Karpas-422 (cell line): Measurements from ENCODE around the gene NPIPA5. TPM values are rescaled to one million over a fixed set of nuclear protein-coding genes. Genes with fewer than 3 reads are reported as not detected.
"Not testable (repeated sequence)": the region's sequence is repeated elsewhere in the genome, so short reads cannot be mapped to it uniquely, and the experiment has no call there.

Experiments
- DNase-seq: peaks from one replicate; pipeline ENCODE4 v3.0.0-alpha.2; 2015
- H2AFZ ChIP-seq: fragments of 200-600 bp; sonication (generic); 2 replicates; pipeline ENCODE4 v1.6.1; 2014; ENCODE audit warnings: antibody characterized with exemption, low read length, mixed read lengths
- H3K27ac ChIP-seq: fragments of 200-600 bp; sonication (generic); 2 replicates; pipeline ENCODE4 v1.5.1; 2014; ENCODE audit warnings: mild to moderate bottlenecking, low read length, moderate library complexity
- H3K27me3 ChIP-seq: fragments of 200-600 bp; sonication (generic); 2 replicates; pipeline ENCODE4 v1.6.1; 2014; ENCODE audit warnings: low read length, mixed read lengths
- H3K36me3 ChIP-seq: fragments of 200-600 bp; sonication (generic); 2 replicates; pipeline ENCODE4 v1.6.1; 2014; ENCODE audit warnings: low read length, mixed read lengths; ENCODE audit not compliant: insufficient read depth
- H3K4me1 ChIP-seq: fragments of 200-600 bp; sonication (generic); 2 replicates; pipeline ENCODE4 v1.6.1; 2014; ENCODE audit warnings: mild to moderate bottlenecking, low read length, mixed read lengths
- H3K4me2 ChIP-seq: fragments of 200-600 bp; sonication (generic); 2 replicates; pipeline ENCODE4 v1.6.1; 2014; ENCODE audit warnings: low read length, low read depth, mild to moderate bottlenecking; ENCODE audit not compliant: poor library complexity, severe bottlenecking
- H3K4me3 ChIP-seq: fragments of 200-600 bp; sonication (generic); 2 replicates; pipeline ENCODE4 v1.5.1; 2014; ENCODE audit warnings: mild to moderate bottlenecking, antibody characterized with exemption, low read length, mixed read lengths
- H3K79me2 ChIP-seq: fragments of 200-600 bp; sonication (generic); 2 replicates; pipeline ENCODE4 v1.6.1; 2014; ENCODE audit warnings: mild to moderate bottlenecking, low read length, mixed read lengths
- H3K9ac ChIP-seq: fragments of 200-600 bp; sonication (generic); 2 replicates; pipeline ENCODE4 v1.6.0; 2014; ENCODE audit warnings: low read length
- H3K9me2 ChIP-seq: fragments of 200-600 bp; sonication (generic), shearing (Covaris generic); replicated peaks from 2 replicates; pipeline ENCODE4 v1.6.0; 2014; ENCODE audit warnings: mild to moderate bottlenecking, low read length, moderate library complexity; ENCODE audit not compliant: insufficient read depth
- H3K9me3 ChIP-seq: fragments of 300-700, 200-600 bp; sonication (generic); 2 replicates; pipeline ENCODE4 v1.6.1; 2014; ENCODE audit warnings: low read length, mixed read lengths
- H4K20me1 ChIP-seq: fragments of 200-600 bp; sonication (generic); 2 replicates; pipeline ENCODE4 v1.6.1; 2014; ENCODE audit warnings: mild to moderate bottlenecking, antibody characterized with exemption, low read length, low read depth; ENCODE audit not compliant: insufficient read depth
- total RNA-seq: library from RNA; depleted of rRNA; stranded (reverse); fragments of >200 nt; shearing (Covaris generic); gene quantifications from 2 replicates; pipeline ENCODE4 v1.2.3, GENCODE V29; 2014; ENCODE audit warnings: low replicate concordance; rRNA removed

NPIPA5 gene
- 4.1 and 6.4 TPM in 2 replicates for total RNA-seq

- not testable (repeated sequence) for H3K27ac ChIP-seq, H4K20me1 ChIP-seq, DNase-seq, H3K36me3 ChIP-seq, H3K9ac ChIP-seq, H3K27me3 ChIP-seq, H3K79me2 ChIP-seq, H3K4me1 ChIP-seq, H3K9me2 ChIP-seq, H3K4me3 ChIP-seq, H3K9me3 ChIP-seq, H3K4me2 ChIP-seq, H2AFZ ChIP-seq
These were observed at the start of gene NPIPA5 for GRCh38 chr16:15378194-15378593. NPIPA5 (minus strand) TSS chr16:15378294; CDS start chr16:15378294, 0 bp downstream.

GRCh38 chr16:15427648-15428239 is 49.6 kb upstream of the NPIPA5 start:
- peak; percentile 69 for DNase-seq
- H3K4me2 ChIP-seq = no peak overlapping the region
- H3K9ac ChIP-seq = no peak overlapping the region
- H3K79me2 ChIP-seq = no peaks in the 10 kb centered on the region
- H3K9me3 ChIP-seq = no peaks in the 10 kb centered on the region
- H3K36me3 ChIP-seq = no peaks in the 10 kb centered on the region
- no peaks in the 10 kb centered on the region for H3K9me2 ChIP-seq
- H3K4me1 ChIP-seq = no peaks in the 10 kb centered on the region
- no peaks in the 10 kb centered on the region for H3K27me3 ChIP-seq
- no peaks in the 10 kb centered on the region for H4K20me1 ChIP-seq
- no peak overlapping the region for H3K4me3 ChIP-seq
- H2AFZ ChIP-seq = no peak overlapping the region
- H3K27ac ChIP-seq = no peak overlapping the region

- H3K79me2 ChIP-seq = no peaks in the 10 kb centered on the region
- H3K27me3 ChIP-seq = no peaks in the 10 kb centered on the region
- no peaks in the 10 kb centered on the region for H3K36me3 ChIP-seq
- H3K4me3 ChIP-seq = no peak overlapping the region
- DNase-seq = no peak
- no peak overlapping the region for H3K9ac ChIP-seq
- H2AFZ ChIP-seq = no peak overlapping the region
- H3K27ac ChIP-seq = no peak overlapping the region
- H3K9me3 ChIP-seq = no peaks in the 10 kb centered on the region
- H4K20me1 ChIP-seq = no peaks in the 10 kb centered on the region
- no peaks in the 10 kb centered on the region for H3K4me1 ChIP-seq
- no peak overlapping the region for H3K4me2 ChIP-seq
- no peaks in the 10 kb centered on the region for H3K9me2 ChIP-seq
These were observed 48.7 kb upstream of the NPIPA5 start for GRCh38 chr16:15426796-15427195.

- no peak overlapping the region for H3K9ac ChIP-seq
- H3K27ac ChIP-seq = no peak overlapping the region
- H3K9me2 ChIP-seq = no peaks in the 10 kb centered on the region
- no peak overlapping the region for H3K4me2 ChIP-seq
- no peak overlapping the region for H2AFZ ChIP-seq
- no peaks in the 10 kb centered on the region for H3K79me2 ChIP-seq
- H3K27me3 ChIP-seq = no peaks in the 10 kb centered on the region
- no peaks in the 10 kb centered on the region for H4K20me1 ChIP-seq
- no peaks in the 10 kb centered on the region for H3K36me3 ChIP-seq
- DNase-seq = no peak
- H3K4me3 ChIP-seq = no peak overlapping the region
- no peaks in the 10 kb centered on the region for H3K4me1 ChIP-seq
- no peaks in the 10 kb centered on the region for H3K9me3 ChIP-seq
These were observed 47.8 kb upstream of the NPIPA5 start for GRCh38 chr16:15425861-15426260.

GRCh38 chr16:15422222-15422621 is 44.1 kb upstream of the NPIPA5 start:
- Histone ChIP-seq H3K4me1 (no peaks in the 10 kb centered on the region), H3K9me2 (no peaks in the 10 kb centered on the region)

GRCh38 chr16:15421696-15422095 is 43.6 kb upstream of the NPIPA5 start:
- H3K4me2 ChIP-seq, H3K9me3 ChIP-seq, H3K27me3 ChIP-seq, H3K36me3 ChIP-seq, H3K27ac ChIP-seq, H3K9ac ChIP-seq, H3K9me2 ChIP-seq, H2AFZ ChIP-seq, H3K4me3 ChIP-seq, H3K79me2 ChIP-seq, H3K4me1 ChIP-seq, H4K20me1 ChIP-seq, DNase-seq: not testable (repeated sequence)

More at GRCh38 chr16:15422222-15422621, 44.1 kb upstream of the NPIPA5 start:
- no peak overlapping the region for H3K4me3 ChIP-seq
- H3K79me2 ChIP-seq = no peaks in the 10 kb centered on the region
- no peak for DNase-seq
- H2AFZ ChIP-seq = no peak overlapping the region
- H3K4me2 ChIP-seq = no peak overlapping the region
- H4K20me1 ChIP-seq = no peaks in the 10 kb centered on the region
- no peaks in the 10 kb centered on the region for H3K9me3 ChIP-seq
- no peaks in the 10 kb centered on the region for H3K27me3 ChIP-seq
- no peak overlapping the region for H3K9ac ChIP-seq
- no peak overlapping the region for H3K27ac ChIP-seq
- H3K36me3 ChIP-seq = no peaks in the 10 kb centered on the region

GRCh38 chr16:15418206-15418605 is 40.1 kb upstream of the NPIPA5 start:
- Histone ChIP-seq H3K9me3 (no peaks in the 10 kb centered on the region), H3K9me2 (no peaks in the 10 kb centered on the region), H3K27me3 (no peaks in the 10 kb centered on the region), H4K20me1 (no peaks in the 10 kb centered on the region), H3K4me3 (no peak overlapping the region), H3K36me3 (no peaks in the 10 kb centered on the region), H3K4me2 (no peak overlapping the region), H3K79me2 (no peaks in the 10 kb centered on the region), H3K27ac (no peak overlapping the region), H2AFZ (no peak overlapping the region), H3K9ac (no peak overlapping the region), H3K4me1 (no peaks in the 10 kb centered on the region)
- no peak for DNase-seq

GRCh38 chr16:15417197-15417596 is 39.1 kb upstream of the NPIPA5 start:
- Histone ChIP-seq H3K27me3 (no peaks in the 10 kb centered on the region), H3K36me3 (no peaks in the 10 kb centered on the region), H3K4me3 (no peak overlapping the region), H3K79me2 (no peaks in the 10 kb centered on the region), H3K9me3 (no peaks in the 10 kb centered on the region), H3K9ac (no peak overlapping the region), H3K9me2 (no peaks in the 10 kb centered on the region), H3K27ac (no peak overlapping the region), H3K4me2 (no peak overlapping the region), H2AFZ (no peak overlapping the region), H4K20me1 (no peaks in the 10 kb centered on the region), H3K4me1 (no peaks in the 10 kb centered on the region)
- DNase-seq = no peak
